Measurements from ENCODE around the gene PRPH. TPM values are rescaled to one million over a fixed set of nuclear protein-coding genes. Genes with fewer than 3 reads are reported as not detected.

PRPH gene
- total and polyA plus RNA-seq, 2 of the 13 experiments (the other 11 are each of a cell fraction or from before 2014, with no cell fraction given): 0.12 TPM; not detected in 1

- TF ChIP-seq ETV6 (CRISPR knock-in tag; conservative IDR thresholded peaks at IDR 0.05): 0 out of 2 replicates have a peak, but pooled peaks have one; percentile 12
- TF ChIP-seq ZNF570 (CRISPR knock-in tag; IDR thresholded peaks at IDR 0.05; ENCODE audit: borderline replicate concordance): no peak
- TF ChIP-seq ZBTB26 (CRISPR knock-in tag; IDR thresholded peaks at IDR 0.05; ENCODE audit: borderline replicate concordance): peak; percentile 26; the same call in 1 of the 2 replicates
- no peak for TF ChIP-seq ZNF292 (CRISPR knock-in tag; IDR thresholded peaks at IDR 0.05; ENCODE audit: borderline replicate concordance, low read depth)
- peak; percentile 92 for TF ChIP-seq MTF1 (CRISPR knock-in tag; IDR thresholded peaks at IDR 0.05)
- no peak; the same call in 1 of the 2 replicates for TF ChIP-seq KMT2B (CRISPR knock-in tag; IDR thresholded peaks at IDR 0.05)
- TF ChIP-seq KLF12 (CRISPR knock-in tag; IDR thresholded peaks at IDR 0.05; ENCODE audit: borderline replicate concordance): peak; percentile 90; the same call in 1 of the 2 replicates
- TF ChIP-seq ZNF275 (CRISPR knock-in tag; IDR thresholded peaks at IDR 0.05; ENCODE audit: borderline replicate concordance): peak; percentile 95
- TF ChIP-seq NFAT5 (CRISPR knock-in tag; IDR thresholded peaks at IDR 0.05): peak; percentile 79; the same call in 1 of the 2 replicates
- TF ChIP-seq FOXJ3 (CRISPR knock-in tag; IDR thresholded peaks at IDR 0.05; ENCODE audit: borderline replicate concordance): 0 out of 2 replicates have a peak, but pooled peaks have one; percentile 55
- peak; percentile 54; the same call in 1 of the 2 replicates for TF ChIP-seq TFE3 (CRISPR knock-in tag; IDR thresholded peaks at IDR 0.05)
- peak; percentile 82 for TF ChIP-seq GABPB1 (CRISPR knock-in tag; IDR thresholded peaks at IDR 0.05)
- TF ChIP-seq KMT2A (CRISPR knock-in tag; IDR thresholded peaks at IDR 0.05): peak; percentile 10; the same call in 1 of the 2 replicates
- TF ChIP-seq RARG (CRISPR knock-in tag; IDR thresholded peaks at IDR 0.05; ENCODE audit: low read depth): no peak; the same call in 1 of the 2 replicates
- peak; percentile 85 for TF ChIP-seq MXI1 (IDR thresholded peaks at IDR 0.05; ENCODE audit: borderline replicate concordance, low read depth, low read length)
- peak; percentile 100 for TF ChIP-seq HNRNPK (IDR thresholded peaks at IDR 0.05; ENCODE audit: low read depth, low read length, poor library complexity, severe bottlenecking)
Measured at GRCh38 chr12:49264873-49265792, 29.8 kb upstream of the PRPH start, which contains the start of gene TUBA1C (continued).

Data from HepG2 (cell line).